Small intestine (tissue), 7 donors: Measurements from ENCODE around the gene NANOG. TPM values are rescaled to one million over a fixed set of nuclear protein-coding genes. Genes with fewer than 3 reads are reported as not detected.
A peak's percentile ranks its signal among the peaks of the same experiment; 100 is the strongest.
"Not testable (repeated sequence)": the region's sequence is repeated elsewhere in the genome, so short reads cannot be mapped to it uniquely, and the experiment has no call there.

Source experiments
- DNase-seq, 2 donors: peaks; one replicate each; pipeline versions ENCODE4 v3.0.0 to v3.0.0-alpha.2; 2013
- FAIRE-seq: peaks from 2 replicates; lab custom pipeline; 2012; peaks lifted over from hg19 to GRCh38; lab: Jason Lieb, UNC
- H3K27ac ChIP-seq, 3 donors: one replicate each; pipeline ENCODE4 v1.5.1; 2013; ENCODE audit warnings: low read length in 2 of 3, mild to moderate bottlenecking in 2 of 3, control low read depth in 1 of 3, inconsistent platforms in 1 of 3, low read depth in 1 of 3, moderate library complexity in 1 of 3
- H3K27me3 ChIP-seq, 3 donors: one replicate each; pipeline ENCODE4 v1.6.1; 2013; ENCODE audit warnings: low read length in 3 of 3, inconsistent platforms in 1 of 3; ENCODE audit not compliant: control insufficient read depth in 3 of 3, insufficient read depth in 3 of 3
- H3K36me3 ChIP-seq, 3 donors: one replicate each; pipeline ENCODE4 v1.6.1; 2013; ENCODE audit warnings: low read length in 3 of 3, inconsistent platforms in 1 of 3, low read depth in 1 of 3, mild to moderate bottlenecking in 1 of 3, moderate library complexity in 1 of 3; ENCODE audit not compliant: control insufficient read depth in 3 of 3, insufficient read depth in 2 of 3
- H3K4me1 ChIP-seq, 3 donors: one replicate each; pipeline ENCODE4 v1.6.1; 2013; ENCODE audit warnings: low read length in 2 of 3, inconsistent platforms in 1 of 3, low read depth in 1 of 3, mild to moderate bottlenecking in 1 of 3, moderate library complexity in 1 of 3; ENCODE audit not compliant: control insufficient read depth in 3 of 3, insufficient read depth in 2 of 3
- H3K4me3 ChIP-seq, 3 donors: one replicate each; pipeline ENCODE4 v1.5.1; 2013; ENCODE audit warnings: low read length in 3 of 3, control low read depth in 1 of 3, inconsistent platforms in 1 of 3, low read depth in 1 of 3, mild to moderate bottlenecking in 1 of 3, moderate library complexity in 1 of 3
- H3K9me3 ChIP-seq, 2 donors: one replicate each; pipeline ENCODE4 v1.6.1; 2013; ENCODE audit warnings: low read depth in 1 of 2, low read length in 1 of 2; ENCODE audit not compliant: control insufficient read depth in 2 of 2, insufficient read depth in 1 of 2
- whole genome bisulfite sequencing, 3 donors: extraction: QIAGEN DNeasy Blood & Tissue Kit; methylation state at CpG; one replicate each; pipeline ENCODE4 v1.1.7; 2013; 5-methylcytosine and 5-hydroxymethylcytosine counted together
- polyA plus RNA-seq, 4 donors: library from polyadenylated mRNA; stranded (reverse) in 3 of 4; unstranded in 1 of 4; fragments of 200-250 nt in 3 of 4; fragments of 120-200 nt in 1 of 4; gene quantifications; one replicate each; pipeline versions ENCODE4 v1.2.1 to v1.2.3, GENCODE V29; 2013
- donor health status: healthy with polysubstance abuse.
- donor health status: control.
- donor health status: control.
- donor health status: Bipolar disorder and iron deficiency.
- donor health status: healthy.

Gene NANOG
- polyA plus RNA-seq, 4 donors = 0.19 TPM; not detected in 3

- Histone ChIP-seq H3K4me1 (no peaks in the 10 kb centered on the region), H3K9me3 (no peaks in the 10 kb centered on the region), H3K36me3 (no peaks in the 10 kb centered on the region), H3K4me3 (no peak overlapping the region), H3K27me3 (no peaks in the 10 kb centered on the region), H3K27ac (no peak overlapping the region)
- FAIRE-seq (no peak), DNase-seq (no peak)
- WGBS, 3 donors = 75 to 81% (median 80%) methylated on average over 2 of the region's 2 CpGs
Measured at GRCh38 chr12:7756993-7757392, 32.2 kb upstream of the NANOG start.

GRCh38 chr12:7758766-7759140 is 30.4 kb upstream of the NANOG start:
- DNase-seq (no peak), FAIRE-seq (no peak)
- 72 to 87% (median 84%) methylated on average over 9 of the region's 9 CpGs for WGBS, 3 donors
- Histone ChIP-seq H3K27me3 (no peaks in the 10 kb centered on the region), H3K4me3 (no peak overlapping the region), H3K36me3 (no peaks in the 10 kb centered on the region), H3K27ac (no peak overlapping the region), H3K9me3 (no peaks in the 10 kb centered on the region), H3K4me1 (no peaks in the 10 kb centered on the region)

GRCh38 chr12:7769999-7770398 is 19.2 kb upstream of the NANOG start:
- Histone ChIP-seq H3K27me3 (no peaks in the 10 kb centered on the region), H3K36me3 (no peaks in the 10 kb centered on the region), H3K4me1 (no peaks in the 10 kb centered on the region), H3K27ac (no peak overlapping the region), H3K4me3 (no peak overlapping the region), H3K9me3 (no peaks in the 10 kb centered on the region)
- DNase-seq = peak; percentile 4 to 31
- WGBS, 3 donors = 8 to 44% (median 29%) methylated on average over 3 of the region's 3 CpGs
- FAIRE-seq = no peak

GRCh38 chr12:7781274-7781673 is 7.9 kb upstream of the NANOG start:
- FAIRE-seq (no peak), DNase-seq (no peak)
- no peaks in the 10 kb centered on the region for H3K4me1 ChIP-seq
- H3K9me3 ChIP-seq = no peaks in the 10 kb centered on the region
- 66 to 84% (median 77%) methylated on average over 3 of the region's 3 CpGs for WGBS, 3 donors
- H3K27ac ChIP-seq = no peak overlapping the region
- H3K27me3 ChIP-seq = no peaks in the 10 kb centered on the region
- H3K4me3 ChIP-seq = no peak overlapping the region
- no peaks in the 10 kb centered on the region for H3K36me3 ChIP-seq

- Histone ChIP-seq H3K27me3 (no peaks in the 10 kb centered on the region), H3K27ac (no peak overlapping the region), H3K36me3 (no peaks in the 10 kb centered on the region), H3K4me3 (no peak overlapping the region), H3K9me3 (no peaks in the 10 kb centered on the region), H3K4me1 (no peaks in the 10 kb centered on the region)
- DNase-seq = no peak
- 92 to 96% (median 93%) methylated on average over 6 of the region's 6 CpGs for WGBS, 3 donors
- FAIRE-seq = no peak
Measured at GRCh38 chr12:7782055-7782454, 7.1 kb upstream of the NANOG start.

GRCh38 chr12:7783433-7783832 is 5.8 kb upstream of the NANOG start:
- not testable (repeated sequence) for FAIRE-seq, H3K4me3 ChIP-seq, H3K27ac ChIP-seq, H3K36me3 ChIP-seq, H3K9me3 ChIP-seq, DNase-seq, H3K27me3 ChIP-seq, H3K4me1 ChIP-seq
- WGBS, 3 donors = 85 to 92% (median 87%) methylated on average over 9 of the region's 9 CpGs

GRCh38 chr12:7784701-7785100 is 4.5 kb upstream of the NANOG start:
- DNase-seq (peak in 1 of 2 donors; percentile 25), FAIRE-seq (no peak)
- no peaks in the 10 kb centered on the region for H3K4me1 ChIP-seq
- H3K4me3 ChIP-seq = no peak overlapping the region
- no peak overlapping the region for H3K27ac ChIP-seq
- H3K9me3 ChIP-seq = no peaks in the 10 kb centered on the region
- WGBS, 3 donors = 19 to 38% (median 33%) methylated on average over 2 of the region's 2 CpGs
- H3K36me3 ChIP-seq = no peaks in the 10 kb centered on the region
- peaks cover 0 to 3% (median 0%) of the 10 kb centered on the region in 3 donors for H3K27me3 ChIP-seq

GRCh38 chr12:7787574-7788293 is 1.5 kb upstream of the NANOG start:
- no peak for FAIRE-seq

GRCh38 chr12:7788294-7788660 is 925 bp upstream of the NANOG start:
- WGBS, 3 donors = 26 to 43% (median 33%) methylated on average over 4 of the region's 4 CpGs

More at GRCh38 chr12:7787574-7788293, 1.5 kb upstream of the NANOG start:
- H3K4me1 ChIP-seq = no peaks in the 10 kb centered on the region
- peak in 1 of 2 donors; percentile 54 for DNase-seq
- 37 to 45% (median 43%) methylated on average over 13 of the region's 13 CpGs for WGBS, 3 donors
- no peaks in the 10 kb centered on the region for H3K9me3 ChIP-seq
- H3K27me3 ChIP-seq = peaks cover 0 to 3% (median 0%) of the 10 kb centered on the region in 3 donors
- no peak overlapping the region for H3K27ac ChIP-seq
- H3K4me3 ChIP-seq = no peak overlapping the region
- H3K36me3 ChIP-seq = no peaks in the 10 kb centered on the region

More at GRCh38 chr12:7788294-7788660, 925 bp upstream of the NANOG start:
- Histone ChIP-seq H3K27ac (no peak overlapping the region), H3K4me3 (no peak overlapping the region), H3K36me3 (no peaks in the 10 kb centered on the region), H3K27me3 (peaks cover 0 to 3% (median 0%) of the 10 kb centered on the region in 3 donors), H3K9me3 (no peaks in the 10 kb centered on the region), H3K4me1 (no peaks in the 10 kb centered on the region)
- FAIRE-seq = no peak
- no peak for DNase-seq
